Caco-2 (cell line): ENCODE measurements around the gene SMARCAD1. TPM values are rescaled to one million over a fixed set of nuclear protein-coding genes. Genes with fewer than 3 reads are reported as not detected.

Experiments used
- BruUV-seq: library from RNA; stranded (reverse); fragments of 400-500 nt; replicated peaks from 2 replicates; lab custom pipeline; 2021; lab: Mats Ljungman, UMichigan
- CTCF ChIA-PET: fragments of 300-600 bp; sonication (Branson Sonifier 250); formaldehyde crosslinking; loops from one replicate; lab custom pipeline; 2022; ENCODE audit warnings: antibody characterized with exemption; lab: Charles Lee
- POLR2A ChIA-PET: fragments of 300-600 bp; sonication (Branson Sonifier 250); formaldehyde crosslinking; loops from one replicate; lab custom pipeline; 2022; ENCODE audit warnings: antibody characterized with exemption; lab: Charles Lee
- DNase-seq, 2 experiments: peaks; one replicate each; pipeline versions ENCODE4 v3.0.0 to v3.0.0-alpha.2; 2020 to 2022
- H3K27me3 ChIP-seq: replicated peaks from 2 replicates; pipeline ENCODE4 v1.6.0; 2011; ENCODE audit warnings: low read length; ENCODE audit not compliant: control insufficient read depth, insufficient read depth
- H3K36me3 ChIP-seq: 2 replicates; pipeline ENCODE4 v1.5.1; 2011; ENCODE audit warnings: low read length; ENCODE audit not compliant: control insufficient read depth, insufficient read depth
- H3K4me1 ChIP-seq: fragments of 250-450 bp; sonication (Bioruptor Pico); 2 replicates; pipeline ENCODE4 v1.5.1; 2020; ENCODE audit warnings: mild to moderate bottlenecking
- H3K4me3 ChIP-seq: 2 replicates; pipeline ENCODE4 v1.5.1; 2011; ENCODE audit warnings: low read depth, mild to moderate bottlenecking, control low read depth, low read length
- H3K9me3 ChIP-seq: fragments of 250-450 bp; sonication (Bioruptor Pico); 2 replicates; pipeline ENCODE4 v1.5.1; 2020; ENCODE audit warnings: mild to moderate bottlenecking, moderate library complexity
- H3K27ac Mint-ChIP-seq: one replicate; pipeline ENCODE4 v1.8.0; 2022; ENCODE audit warnings: mixed read lengths; ENCODE audit not compliant: unreplicated experiment
- H3K27me3 Mint-ChIP-seq: one replicate; pipeline ENCODE4 v1.8.0; 2022; ENCODE audit warnings: mixed read lengths; ENCODE audit not compliant: insufficient read depth, unreplicated experiment
- H3K36me3 Mint-ChIP-seq: one replicate; pipeline ENCODE4 v1.8.0; 2022; ENCODE audit warnings: mild to moderate bottlenecking, mixed read lengths; ENCODE audit not compliant: insufficient read depth, unreplicated experiment
- H3K4me1 Mint-ChIP-seq: one replicate; pipeline ENCODE4 v1.8.0; 2022; ENCODE audit warnings: low read depth, mixed read lengths; ENCODE audit not compliant: unreplicated experiment
- H3K4me3 Mint-ChIP-seq: one replicate; pipeline ENCODE4 v1.8.0; 2022; ENCODE audit warnings: mild to moderate bottlenecking, moderate library complexity, mixed read lengths; ENCODE audit not compliant: unreplicated experiment
- H3K9me3 Mint-ChIP-seq: one replicate; pipeline ENCODE4 v1.8.0; 2022; ENCODE audit warnings: mixed read lengths; ENCODE audit not compliant: unreplicated experiment
- intact Hi-C: fragments of 100-400 bp; cut with micrococcal nuclease; formaldehyde crosslinking; loops from one replicate; pipeline ENCODE4 v1.10.0; 2022; ENCODE audit not compliant: unreplicated experiment
- total RNA-seq: library from RNA; stranded (reverse); gene quantifications from 2 replicates; pipeline ENCODE4 v1.2.3, GENCODE V29; 2022
- TF ChIP-seq, protein P1 (sequence below), 2 experiments: fragments of 200-600 bp in 1 of 2; IDR thresholded peaks; 1 replicate in 1 of 2; 2 replicates in 1 of 2; pipeline versions ENCODE4 v1.5.1 to v1.8.0; 2011 to 2022; ENCODE audit warnings: antibody characterized with exemption in 1 of 2, control low read depth in 1 of 2, inconsistent platforms in 1 of 2, low read depth in 1 of 2, low read length in 1 of 2, mild to moderate bottlenecking in 1 of 2, moderate library complexity in 1 of 2; ENCODE audit not compliant: insufficient read depth in 1 of 2, severe bottlenecking in 1 of 2, unreplicated experiment in 1 of 2

The SMARCAD1 gene
- total RNA-seq, 1 experiment from 2014 or later = 31.8 TPM

DNA sequence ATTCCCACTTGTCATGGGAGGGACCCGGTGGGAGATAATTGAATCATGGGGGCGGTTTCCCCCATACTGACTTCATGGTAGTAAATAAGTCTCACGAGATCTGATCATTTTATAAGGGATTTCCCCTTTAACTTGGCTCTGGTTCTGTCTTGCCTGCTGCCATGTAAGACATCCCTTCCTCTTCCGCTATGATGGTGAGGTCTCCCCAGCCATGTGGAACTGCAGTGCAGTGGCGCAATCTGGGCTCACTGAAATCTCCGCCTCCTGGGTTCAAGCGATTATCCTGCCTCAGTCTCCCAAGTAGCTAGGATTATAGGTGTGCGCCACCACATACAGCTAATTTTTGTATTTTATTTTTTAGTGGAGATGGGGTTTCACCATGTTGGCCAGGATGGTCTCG, 132.1 kb downstream of the SMARCAD1 start:
- peaks cover 12% of the 10 kb centered on the region for H3K4me1 Mint-ChIP-seq
- H3K9me3 ChIP-seq = no peaks in the 10 kb centered on the region
- H3K4me3 Mint-ChIP-seq = no peak overlapping the region
- no peaks in the 10 kb centered on the region for H3K27me3 Mint-ChIP-seq
- no peak overlapping the region for H3K4me3 ChIP-seq
- ChIA-PET CTCF (interaction anchor here (0.6 kb wide), 1 partner anchor 35 kb away, joined by 3 read pairs; no protein-coding TSS in a partner anchor), POLR2A (no interaction called here)
- DNase-seq = no peak
- peaks cover 10% of the 10 kb centered on the region for H3K4me1 ChIP-seq
- no peaks in the 10 kb centered on the region for H3K27me3 ChIP-seq
- no peak overlapping the region for H3K27ac Mint-ChIP-seq
- TF ChIP-seq, protein P1, sequence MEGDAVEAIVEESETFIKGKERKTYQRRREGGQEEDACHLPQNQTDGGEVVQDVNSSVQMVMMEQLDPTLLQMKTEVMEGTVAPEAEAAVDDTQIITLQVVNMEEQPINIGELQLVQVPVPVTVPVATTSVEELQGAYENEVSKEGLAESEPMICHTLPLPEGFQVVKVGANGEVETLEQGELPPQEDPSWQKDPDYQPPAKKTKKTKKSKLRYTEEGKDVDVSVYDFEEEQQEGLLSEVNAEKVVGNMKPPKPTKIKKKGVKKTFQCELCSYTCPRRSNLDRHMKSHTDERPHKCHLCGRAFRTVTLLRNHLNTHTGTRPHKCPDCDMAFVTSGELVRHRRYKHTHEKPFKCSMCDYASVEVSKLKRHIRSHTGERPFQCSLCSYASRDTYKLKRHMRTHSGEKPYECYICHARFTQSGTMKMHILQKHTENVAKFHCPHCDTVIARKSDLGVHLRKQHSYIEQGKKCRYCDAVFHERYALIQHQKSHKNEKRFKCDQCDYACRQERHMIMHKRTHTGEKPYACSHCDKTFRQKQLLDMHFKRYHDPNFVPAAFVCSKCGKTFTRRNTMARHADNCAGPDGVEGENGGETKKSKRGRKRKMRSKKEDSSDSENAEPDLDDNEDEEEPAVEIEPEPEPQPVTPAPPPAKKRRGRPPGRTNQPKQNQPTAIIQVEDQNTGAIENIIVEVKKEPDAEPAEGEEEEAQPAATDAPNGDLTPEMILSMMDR (IDR thresholded peaks at IDR 0.05; ENCODE audit: insufficient read depth in 1 of 2, low read depth in 1 of 2, low read length in 1 of 2, severe bottlenecking in 1 of 2, unreplicated experiment in 1 of 2) = no peak
- no peaks in the 10 kb centered on the region for H3K36me3 ChIP-seq
- no peaks in the 10 kb centered on the region for H3K9me3 Mint-ChIP-seq
- intact Hi-C loops = no loop called here
- H3K36me3 Mint-ChIP-seq = no peaks in the 10 kb centered on the region
- no TSS peak for BruUV-seq

Other genes starting within 250 kb of the SMARCAD1 start
- not detected in 2 replicates for gene HPGDS, start 135.0 kb downstream of the SMARCAD1 start, total RNA-seq
- 106 and 116 TPM in 2 replicates for gene PDLIM5, start 244.1 kb downstream of the SMARCAD1 start, total RNA-seq